Activated CD4-positive, alpha-beta memory T cell treated with anti-CD3 and anti-CD28 coated beads, Interleukin-2, amount 10 ng/mL, durations not matched to agents 7 days and 5 days (primary cell): ENCODE data around the gene UGT8. TPM values are rescaled to one million over a fixed set of nuclear protein-coding genes. Genes with fewer than 3 reads are reported as not detected.

Experiments used
- CTCF ChIA-PET: fragments of 350-600 bp; sonication (Branson Sonifier 250); formaldehyde crosslinking; loops from one replicate; lab custom pipeline; 2021; ENCODE audit warnings: antibody characterized with exemption, inconsistent platforms; lab: Charles Lee
- POLR2A ChIA-PET: fragments of 350-600 bp; sonication (Branson Sonifier 250); formaldehyde crosslinking; loops from one replicate; lab custom pipeline; 2021; ENCODE audit warnings: antibody characterized with exemption; lab: Charles Lee
- DNase-seq: peaks from one replicate; pipeline ENCODE4 v3.0.0-alpha.2; 2020
- H3K27ac Mint-ChIP-seq: one replicate; pipeline ENCODE4 v1.8.0; 2021; ENCODE audit warnings: mild to moderate bottlenecking, mixed read lengths
- H3K27me3 Mint-ChIP-seq: one replicate; pipeline ENCODE4 v1.8.0; 2021; ENCODE audit warnings: mixed read lengths
- H3K36me3 Mint-ChIP-seq: one replicate; pipeline ENCODE4 v1.8.0; 2021; ENCODE audit warnings: low read depth, mixed read lengths
- H3K4me1 Mint-ChIP-seq: one replicate; pipeline ENCODE4 v1.8.0; 2021; ENCODE audit warnings: mixed read lengths
- H3K4me3 Mint-ChIP-seq: one replicate; pipeline ENCODE4 v1.8.0; 2021; ENCODE audit warnings: mild to moderate bottlenecking, mixed read lengths
- H3K9me3 Mint-ChIP-seq: one replicate; pipeline ENCODE4 v1.8.0; 2021; ENCODE audit warnings: mixed read lengths
- total RNA-seq, 2 experiments: library from RNA; stranded (reverse); gene quantifications; one replicate each; pipeline ENCODE4 v1.2.3, GENCODE V29; 2021

The UGT8 gene
- total RNA-seq, 2 experiments from 2014 or later = 0.25 TPM

DNA sequence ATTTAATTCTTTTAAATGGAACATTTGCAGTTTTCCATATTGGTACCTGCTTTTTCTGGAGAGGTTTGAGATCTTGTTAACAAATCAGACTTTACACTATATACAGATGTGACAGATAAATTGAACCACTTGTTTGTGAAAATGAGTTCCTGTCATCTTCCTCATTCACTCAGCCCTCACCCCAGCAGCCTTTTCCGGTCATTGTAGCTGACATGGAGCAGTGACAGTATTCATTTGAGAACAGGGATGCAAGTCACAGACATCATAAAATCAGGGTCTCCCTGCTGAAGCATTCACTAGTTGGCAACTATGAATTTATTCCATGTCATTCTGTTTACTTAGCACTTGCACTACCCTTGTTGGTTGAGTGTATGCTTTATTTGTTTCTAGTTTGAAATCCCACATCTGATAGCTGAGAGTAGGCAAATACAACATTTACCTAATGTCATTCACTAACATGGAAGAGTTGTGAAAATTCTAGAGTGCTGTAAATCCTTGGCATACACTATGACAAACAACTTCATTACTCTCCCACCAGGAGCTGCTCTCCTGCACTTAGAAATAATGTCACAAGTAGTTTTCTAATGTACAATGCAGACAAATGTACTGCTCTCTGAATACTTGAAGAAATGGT lies 78.9 kb downstream of the UGT8 start:
- H3K27me3 Mint-ChIP-seq = peaks cover 2% of the 10 kb centered on the region
- H3K9me3 Mint-ChIP-seq = no peaks in the 10 kb centered on the region
- H3K27ac Mint-ChIP-seq = no peak overlapping the region
- ChIA-PET CTCF (no interaction called here), POLR2A (no interaction called here)
- DNase-seq = no peak
- no peaks in the 10 kb centered on the region for H3K4me1 Mint-ChIP-seq
- no peak overlapping the region for H3K4me3 Mint-ChIP-seq
- H3K36me3 Mint-ChIP-seq = no peaks in the 10 kb centered on the region

DNA sequence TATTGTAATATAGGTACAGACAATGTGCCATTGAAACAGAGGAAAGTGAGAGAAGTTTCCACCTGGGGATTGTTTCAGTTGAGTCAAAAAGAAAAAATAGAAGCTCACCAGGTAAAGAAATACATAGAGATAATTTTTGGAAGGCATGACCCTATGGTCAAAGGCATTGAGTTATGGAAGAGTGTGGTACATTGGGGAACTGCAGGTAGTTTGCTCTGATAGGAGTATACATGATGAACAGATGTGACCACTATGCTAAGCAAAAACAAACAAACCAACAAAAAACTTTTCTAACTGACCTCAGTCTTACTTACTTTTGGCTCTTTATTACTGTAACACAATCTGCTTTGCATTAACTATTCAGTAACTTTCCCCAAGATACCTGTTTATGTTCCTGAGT lies 85.9 kb downstream of the UGT8 start:
- Mint-ChIP-seq H3K27me3 (no peaks in the 10 kb centered on the region), H3K36me3 (no peaks in the 10 kb centered on the region), H3K27ac (no peak overlapping the region), H3K4me3 (no peak overlapping the region), H3K4me1 (no peaks in the 10 kb centered on the region), H3K9me3 (no peaks in the 10 kb centered on the region)
- ChIA-PET CTCF (no interaction called here), POLR2A (no interaction called here)
- no peak for DNase-seq

DNA sequence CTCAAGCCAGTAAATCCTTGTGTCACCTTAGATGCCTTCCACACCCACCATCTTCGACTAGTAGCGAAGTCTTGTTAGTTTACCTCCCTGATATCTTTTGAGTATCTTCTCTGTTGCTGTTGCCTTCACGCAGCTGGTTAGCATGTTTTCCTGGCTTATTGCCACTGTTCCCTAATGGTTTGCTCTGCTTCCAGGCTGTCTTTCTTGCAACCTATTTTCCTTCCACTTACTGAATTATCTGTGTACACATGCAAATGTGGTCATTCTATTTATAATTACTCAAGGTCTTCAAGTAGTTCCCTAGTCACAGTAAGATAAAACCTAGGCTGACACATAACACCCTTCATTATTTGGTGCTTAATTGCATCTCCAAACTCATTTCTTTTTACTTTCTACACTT lies 89.5 kb downstream of the UGT8 start:
- Mint-ChIP-seq H3K27me3 (no peaks in the 10 kb centered on the region), H3K4me3 (no peak overlapping the region), H3K4me1 (no peaks in the 10 kb centered on the region), H3K27ac (no peak overlapping the region), H3K36me3 (no peaks in the 10 kb centered on the region), H3K9me3 (no peaks in the 10 kb centered on the region)
- ChIA-PET CTCF (no interaction called here), POLR2A (no interaction called here)
- DNase-seq = no peak

DNA sequence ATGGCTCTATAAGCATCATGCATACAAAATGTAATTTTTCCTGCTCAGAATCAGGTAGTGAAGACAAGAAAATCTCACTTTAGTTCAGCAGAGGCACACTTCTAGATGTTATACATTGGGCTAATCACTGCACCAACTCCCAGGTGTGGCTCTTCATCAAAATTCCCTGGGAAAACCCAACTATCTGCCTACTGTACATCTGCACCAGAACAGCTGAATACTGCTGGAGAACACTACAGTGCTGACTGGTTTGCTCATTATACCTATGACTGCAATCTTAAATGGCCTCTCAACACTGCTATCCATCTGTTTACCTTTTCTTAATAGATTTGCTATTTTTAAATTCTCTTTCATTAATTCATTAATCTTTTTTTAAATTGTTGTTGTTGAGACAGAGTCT lies 92.0 kb downstream of the UGT8 start:
- no peak for DNase-seq
- Mint-ChIP-seq H3K27ac (no peak overlapping the region), H3K4me3 (no peak overlapping the region), H3K36me3 (no peaks in the 10 kb centered on the region), H3K4me1 (no peaks in the 10 kb centered on the region), H3K27me3 (peaks cover 1% of the 10 kb centered on the region), H3K9me3 (no peaks in the 10 kb centered on the region)
- CTCF ChIA-PET = no interaction called here
- POLR2A ChIA-PET = no interaction called here

DNA sequence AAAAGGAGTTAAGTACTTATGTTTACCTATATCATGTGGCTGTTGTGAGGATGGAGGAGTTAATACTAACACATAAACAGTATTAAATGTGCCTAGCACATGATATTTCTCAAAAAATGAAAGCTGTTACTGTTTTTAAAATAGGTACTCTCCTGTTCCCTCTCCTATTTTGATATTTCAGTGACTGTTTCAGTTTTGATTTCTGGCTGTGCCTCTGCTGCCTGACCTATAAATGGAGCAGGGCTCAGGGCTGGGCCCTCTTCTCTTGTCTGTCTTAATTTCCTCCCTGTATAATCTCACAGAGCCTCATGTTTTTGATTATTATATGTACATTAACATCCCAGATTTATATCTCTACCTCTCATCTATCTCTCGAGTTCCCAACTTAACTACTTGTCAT lies 93.3 kb downstream of the UGT8 start:
- Mint-ChIP-seq H3K27me3 (peaks cover 1% of the 10 kb centered on the region), H3K9me3 (no peaks in the 10 kb centered on the region), H3K27ac (no peak overlapping the region), H3K4me3 (no peak overlapping the region), H3K36me3 (no peaks in the 10 kb centered on the region), H3K4me1 (no peaks in the 10 kb centered on the region)
- POLR2A ChIA-PET = no interaction called here
- DNase-seq = no peak
- CTCF ChIA-PET = no interaction called here

DNA sequence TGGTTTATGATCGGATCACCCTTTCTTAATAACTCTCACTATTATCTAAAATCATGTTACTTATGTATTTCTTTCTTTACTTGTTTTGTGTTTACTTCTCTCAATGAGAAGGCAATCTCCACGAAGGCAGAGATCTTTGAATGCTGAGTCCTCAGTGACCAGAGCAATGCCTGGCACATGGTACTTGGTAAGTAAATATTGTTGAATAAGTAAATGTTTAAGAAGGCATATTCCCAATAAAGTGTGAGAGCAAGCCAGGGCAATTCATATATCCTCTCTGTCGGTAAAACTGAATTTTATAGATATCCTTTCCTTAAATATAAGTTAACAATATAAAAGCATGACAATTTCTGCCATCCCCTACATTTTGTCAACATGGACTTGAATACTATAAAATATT lies 94.4 kb downstream of the UGT8 start:
- H3K4me1 Mint-ChIP-seq = no peaks in the 10 kb centered on the region
- ChIA-PET POLR2A (no interaction called here), CTCF (no interaction called here)

DNA sequence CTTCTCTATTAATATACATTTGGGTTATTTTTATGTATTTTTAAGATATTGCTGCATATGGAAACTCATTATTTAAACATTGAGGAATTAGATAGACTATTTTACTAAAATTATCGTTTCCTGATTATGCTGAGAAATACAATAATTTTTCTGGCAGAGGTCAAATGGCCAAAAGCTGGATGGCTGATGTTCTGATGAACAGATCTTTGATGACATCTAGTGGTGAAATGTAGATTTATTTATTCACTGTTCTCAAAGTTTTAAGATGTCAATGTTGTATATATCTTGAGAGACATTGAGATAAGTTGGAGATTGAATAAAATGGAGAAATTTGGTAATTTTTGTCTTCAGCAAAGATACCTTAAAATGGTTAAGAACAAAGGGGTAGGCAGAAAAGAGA lies 96.2 kb downstream of the UGT8 start:
- Mint-ChIP-seq H3K27ac (no peak overlapping the region), H3K36me3 (no peaks in the 10 kb centered on the region), H3K27me3 (peaks cover 1% of the 10 kb centered on the region), H3K4me1 (no peaks in the 10 kb centered on the region), H3K9me3 (no peaks in the 10 kb centered on the region), H3K4me3 (no peak overlapping the region)
- ChIA-PET CTCF (interaction anchor here (1.8 kb wide), 1 partner anchor 306 kb away, joined by 5 read pairs; no protein-coding TSS in a partner anchor), POLR2A (no interaction called here)
- no peak for DNase-seq

More for the DNA sequence above, 94.4 kb downstream of the UGT8 start:
- no peak overlapping the region for H3K4me3 Mint-ChIP-seq
- no peak overlapping the region for H3K27ac Mint-ChIP-seq
- H3K27me3 Mint-ChIP-seq = peaks cover 1% of the 10 kb centered on the region
- H3K36me3 Mint-ChIP-seq = no peaks in the 10 kb centered on the region
- DNase-seq = no peak
- no peaks in the 10 kb centered on the region for H3K9me3 Mint-ChIP-seq

DNA sequence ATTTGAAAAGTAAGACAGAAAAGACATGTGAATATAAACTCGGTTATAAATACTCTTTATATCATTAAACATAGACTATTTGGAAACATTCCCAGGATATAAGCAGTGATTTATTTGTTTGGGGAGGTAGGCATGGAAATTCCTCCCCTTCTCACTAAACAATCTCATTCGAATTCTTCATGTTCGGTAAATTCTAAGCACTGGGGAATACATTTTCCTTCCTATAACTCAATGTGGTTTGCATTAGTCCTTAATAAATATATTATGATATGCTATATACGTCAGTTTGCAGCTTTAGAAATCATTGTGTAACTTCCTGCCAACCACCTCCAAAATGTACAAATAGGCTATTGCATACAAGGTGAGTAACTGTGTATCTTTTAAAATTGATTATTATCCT lies 99.6 kb downstream of the UGT8 start:
- Mint-ChIP-seq H3K4me3 (no peak overlapping the region), H3K4me1 (no peaks in the 10 kb centered on the region), H3K9me3 (no peaks in the 10 kb centered on the region), H3K27me3 (peaks cover 1% of the 10 kb centered on the region), H3K27ac (no peak overlapping the region), H3K36me3 (no peaks in the 10 kb centered on the region)
- ChIA-PET POLR2A (no interaction called here), CTCF (no interaction called here)
- DNase-seq = no peak

DNA sequence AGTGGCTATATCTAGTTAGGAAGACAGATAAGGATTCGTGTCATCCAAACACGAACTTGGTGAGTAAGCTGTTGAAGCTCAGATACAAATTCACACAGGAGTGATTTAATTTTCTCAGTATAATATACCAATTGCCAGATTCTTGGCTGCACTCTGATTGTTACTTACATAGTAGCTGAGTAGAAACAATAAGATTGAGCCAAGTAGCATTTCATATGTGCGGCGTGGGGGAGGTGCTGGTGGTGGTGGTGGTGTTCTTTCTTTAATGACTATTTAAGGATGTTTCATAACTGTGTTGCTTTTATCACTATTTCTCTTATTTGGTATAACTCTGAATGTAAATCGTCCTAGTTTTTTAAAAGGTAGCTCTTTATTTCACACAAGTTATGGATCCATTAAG lies 102.9 kb downstream of the UGT8 start:
- Mint-ChIP-seq H3K36me3 (no peaks in the 10 kb centered on the region), H3K4me3 (no peak overlapping the region), H3K4me1 (no peaks in the 10 kb centered on the region), H3K9me3 (no peaks in the 10 kb centered on the region), H3K27me3 (no peaks in the 10 kb centered on the region), H3K27ac (no peak overlapping the region)
- ChIA-PET CTCF (interaction anchor here (0.6 kb wide), 1 partner anchor 87 kb away, joined by 5 read pairs; no protein-coding TSS in a partner anchor), POLR2A (no interaction called here)
- DNase-seq = no peak

DNA sequence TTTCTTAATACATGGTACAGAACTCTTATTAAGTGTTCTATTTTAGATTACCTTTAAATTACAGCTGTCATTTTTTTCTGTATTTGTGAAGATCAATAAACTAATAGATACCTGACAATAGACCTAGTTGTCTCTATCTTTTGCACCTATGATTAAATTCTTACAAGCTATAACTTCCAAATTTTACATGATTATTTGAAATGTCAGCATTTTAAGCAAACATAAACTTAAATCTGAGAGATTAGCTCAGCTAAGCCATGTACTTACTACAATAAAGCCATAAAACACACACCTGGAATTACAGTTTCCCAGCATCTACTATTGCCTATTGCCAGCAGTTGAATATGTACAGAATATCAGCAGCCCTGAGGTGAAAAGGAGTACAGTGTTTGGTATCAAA lies 118.8 kb downstream of the UGT8 start:
- H3K27ac Mint-ChIP-seq = no peak overlapping the region
- no peaks in the 10 kb centered on the region for H3K4me1 Mint-ChIP-seq
- no peak for DNase-seq
- H3K4me3 Mint-ChIP-seq = no peak overlapping the region
- no peaks in the 10 kb centered on the region for H3K9me3 Mint-ChIP-seq
- ChIA-PET POLR2A (no interaction called here), CTCF (interaction anchor here (0.6 kb wide), 1 partner anchor 1324 kb away, joined by 4 read pairs; no protein-coding TSS in a partner anchor)
- H3K36me3 Mint-ChIP-seq = no peaks in the 10 kb centered on the region
- no peaks in the 10 kb centered on the region for H3K27me3 Mint-ChIP-seq

DNA sequence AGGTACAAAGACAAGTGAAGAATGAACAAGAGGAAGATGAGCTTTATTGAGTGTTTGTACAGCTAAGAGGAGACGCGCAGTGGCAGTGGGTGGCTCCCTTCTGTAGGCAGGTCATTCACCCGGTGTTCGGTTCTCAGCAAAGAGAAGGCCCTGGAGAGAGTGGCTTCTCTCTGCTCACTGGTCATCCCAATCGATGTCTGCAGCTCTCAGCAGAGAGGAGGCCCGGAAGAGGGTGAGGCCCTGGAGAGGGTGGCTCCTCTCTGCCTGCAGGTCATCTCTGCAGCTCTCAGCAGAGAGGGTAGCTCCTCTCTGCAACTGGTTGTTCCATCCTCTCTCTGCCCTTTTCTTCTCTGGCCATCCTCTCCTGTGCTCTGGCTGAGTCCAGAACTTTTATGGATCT lies 126.5 kb downstream of the UGT8 start:
- POLR2A ChIA-PET = no interaction called here
- Mint-ChIP-seq H3K4me1 (no peaks in the 10 kb centered on the region), H3K36me3 (no peaks in the 10 kb centered on the region), H3K27ac (no peak overlapping the region), H3K9me3 (no peaks in the 10 kb centered on the region), H3K4me3 (no peak overlapping the region), H3K27me3 (peaks cover 4% of the 10 kb centered on the region)
- CTCF ChIA-PET = no interaction called here
- DNase-seq = no peak

DNA sequence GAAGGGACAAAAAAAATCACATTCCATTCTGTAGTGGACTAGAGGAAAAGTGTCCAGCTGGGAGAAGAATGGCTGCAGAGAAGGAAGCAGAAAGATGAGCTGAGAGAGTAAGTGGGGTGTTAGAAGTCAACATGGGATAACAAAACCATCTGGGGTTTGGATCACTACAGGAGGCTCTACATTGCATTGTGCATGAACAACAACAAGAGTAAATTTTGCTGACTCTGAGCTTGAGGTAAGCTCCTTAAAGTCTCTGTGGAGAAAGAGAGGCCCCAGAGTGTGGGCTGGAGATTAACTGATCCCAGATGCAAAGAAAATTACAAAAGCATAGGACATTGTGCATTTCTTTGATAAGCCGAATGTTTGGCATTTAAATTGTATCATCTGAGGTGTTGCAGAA lies 128.9 kb downstream of the UGT8 start:
- ChIA-PET CTCF (no interaction called here), POLR2A (no interaction called here)
- no peak for DNase-seq
- Mint-ChIP-seq H3K4me1 (no peaks in the 10 kb centered on the region), H3K27me3 (peaks cover 6% of the 10 kb centered on the region), H3K9me3 (no peaks in the 10 kb centered on the region), H3K4me3 (no peak overlapping the region), H3K36me3 (no peaks in the 10 kb centered on the region), H3K27ac (no peak overlapping the region)
